GM23338 (cell line): ENCODE results near the gene FAM174C. TPM values are rescaled to one million over a fixed set of nuclear protein-coding genes. Genes with fewer than 3 reads are reported as not detected.

Experiments used
- ATAC-seq: fragments of 200-7000 bp; cut with Tn5 transposase; 3 replicates; pipeline ENCODE4 v1.9.1; 2020
- DNase-seq: peaks from one replicate; pipeline ENCODE4 v3.0.0-alpha.2; 2015; ENCODE audit warnings: low spot score
- H2AFZ ChIP-seq: fragments of 200-600 bp; sonication (generic); 2 replicates; pipeline ENCODE4 v1.8.0; 2016; ENCODE audit warnings: antibody characterized with exemption, mild to moderate bottlenecking, moderate library complexity
- H3F3A ChIP-seq: fragments of 200-600 bp; sonication (generic); replicated peaks from 2 replicates; pipeline ENCODE4 v1.8.0; 2017; ENCODE audit warnings: antibody characterized with exemption, mixed run types, low read depth
- H3K27ac ChIP-seq: fragments of 200-600 bp; sonication (generic); 2 replicates; pipeline ENCODE4 v1.6.1; 2016; ENCODE audit warnings: low read depth
- H3K27me3 ChIP-seq: fragments of 200-600 bp; sonication (generic); 2 replicates; pipeline ENCODE4 v1.8.0; 2016; ENCODE audit warnings: mild to moderate bottlenecking, mixed run types, moderate library complexity; ENCODE audit not compliant: insufficient read depth
- H3K36me3 ChIP-seq: fragments of 200-600 bp; sonication (generic); 2 replicates; pipeline ENCODE4 v1.8.0; 2016; ENCODE audit warnings: mild to moderate bottlenecking; ENCODE audit not compliant: insufficient read depth
- H3K4me1 ChIP-seq: fragments of 200-600 bp; sonication (generic); 2 replicates; pipeline ENCODE4 v1.8.0; 2016; ENCODE audit warnings: mild to moderate bottlenecking, moderate library complexity; ENCODE audit not compliant: insufficient read depth
- H3K4me2 ChIP-seq: fragments of 200-600 bp; sonication (generic); 2 replicates; pipeline ENCODE4 v1.7.1; 2017; ENCODE audit warnings: mixed run types
- H3K4me3 ChIP-seq: fragments of 200-600 bp; sonication (generic); 2 replicates; pipeline ENCODE4 v1.6.1; 2016; ENCODE audit warnings: mixed run types
- H3K79me2 ChIP-seq: fragments of 200-600 bp; sonication (generic); replicated peaks from 2 replicates; pipeline ENCODE4 v1.8.0; 2017; ENCODE audit warnings: mild to moderate bottlenecking; ENCODE audit not compliant: insufficient read depth
- H3K9me2 ChIP-seq: fragments of 200-600 bp; sonication (generic); 2 replicates; pipeline ENCODE4 v1.8.0; 2017; ENCODE audit not compliant: insufficient read depth
- H4K20me1 ChIP-seq: fragments of 200-600 bp; sonication (generic); replicated peaks from 2 replicates; pipeline ENCODE4 v1.8.0; 2017; ENCODE audit warnings: mild to moderate bottlenecking; ENCODE audit not compliant: insufficient read depth
- H3K27ac Mint-ChIP-seq: 2 replicates; pipeline ENCODE4 v1.8.0; 2020; ENCODE audit warnings: inconsistent platforms, mild to moderate bottlenecking, moderate library complexity, mixed read lengths
- H3K27me3 Mint-ChIP-seq: 3 replicates; pipeline ENCODE4 v1.8.0; 2022; ENCODE audit warnings: low read depth, mild to moderate bottlenecking, moderate library complexity, mixed read lengths, inconsistent platforms; ENCODE audit not compliant: insufficient read depth, poor library complexity
- H3K36me3 Mint-ChIP-seq: 3 replicates; pipeline ENCODE4 v1.8.0; 2021; ENCODE audit warnings: low read depth, mild to moderate bottlenecking, inconsistent platforms, moderate library complexity, mixed read lengths
- H3K4me1 Mint-ChIP-seq: 3 replicates; pipeline ENCODE4 v1.8.0; 2020; ENCODE audit warnings: mild to moderate bottlenecking, inconsistent platforms, mixed read lengths
- H3K4me3 Mint-ChIP-seq: 3 replicates; pipeline ENCODE4 v1.8.0; 2021; ENCODE audit warnings: moderate library complexity, mild to moderate bottlenecking, inconsistent platforms, mixed read lengths
- H3K9me3 Mint-ChIP-seq: 3 replicates; pipeline ENCODE4 v1.8.0; 2020; ENCODE audit warnings: moderate library complexity, mild to moderate bottlenecking, inconsistent platforms, mixed read lengths
- CREB1 ChIP-seq: fragments of 250-450 bp; sonication (Bioruptor Pico); IDR thresholded peaks from 2 replicates; pipeline ENCODE4 v1.5.0; 2020; ENCODE audit warnings: low read depth, mild to moderate bottlenecking, moderate library complexity
- EZH2 ChIP-seq: fragments of 200-600 bp; sonication (generic); IDR thresholded peaks from one replicate; pipeline ENCODE4 v1.8.0; 2017; ENCODE audit warnings: antibody characterized with exemption, mild to moderate bottlenecking, low read depth; ENCODE audit not compliant: unreplicated experiment
- EZH2phosphoT487 ChIP-seq: fragments of 200-600 bp; sonication (generic); IDR thresholded peaks from one replicate; pipeline ENCODE4 v1.8.1; 2018; ENCODE audit warnings: antibody characterized with exemption; ENCODE audit not compliant: unreplicated experiment
- JUNB ChIP-seq: IDR thresholded peaks from one replicate; pipeline ENCODE4 v1.6.1; 2016; ENCODE audit warnings: antibody characterized with exemption; ENCODE audit not compliant: unreplicated experiment
- POLR2AphosphoS5 ChIP-seq: IDR thresholded peaks from 2 replicates; pipeline ENCODE4 v1.6.1; 2016; ENCODE audit warnings: antibody characterized with exemption, low read depth
- REST ChIP-seq: IDR thresholded peaks from one replicate; pipeline ENCODE4 v1.6.1; 2018; ENCODE audit warnings: antibody characterized with exemption; ENCODE audit not compliant: unreplicated experiment
- ZNF114 ChIP-seq: fragments of 250-450 bp; sonication (Bioruptor Pico); IDR thresholded peaks from 2 replicates; pipeline ENCODE4 v1.5.0; 2020; ENCODE audit warnings: mild to moderate bottlenecking, moderate library complexity
- ZNF331 ChIP-seq: fragments of 250-450 bp; sonication (Bioruptor Pico); IDR thresholded peaks from 2 replicates; pipeline ENCODE4 v1.5.0; 2020; ENCODE audit warnings: low read depth, mild to moderate bottlenecking, moderate library complexity
- polyA plus RNA-seq: library from polyadenylated mRNA; unstranded; fragments of >200 nt; fragmentation: Nextera tagmentation; extraction: Ambion mirVana; gene quantifications from 2 replicates; pipeline ENCODE4 v1.2.1, GENCODE V29; 2016
- total RNA-seq: library from RNA; depleted of rRNA; stranded (reverse); fragments of >200 nt; shearing (Covaris generic); gene quantifications from 2 replicates; pipeline ENCODE4 v1.2.3, GENCODE V29; 2014
- TF ChIP-seq, protein P1 (sequence below): IDR thresholded peaks from 2 replicates; pipeline ENCODE4 v1.6.1; 2016; ENCODE audit warnings: antibody characterized with exemption

FAM174C gene
- total and polyA plus RNA-seq, 2 experiments from 2014 or later, result 60.4 to 68.0 TPM

- H3K9me3 Mint-ChIP-seq, result no peaks in the 10 kb centered on the region
- Histone ChIP-seq H3K36me3 (no peaks in the 10 kb centered on the region), H3K4me2 (no peak overlapping the region), H3K27me3 (no peaks in the 10 kb centered on the region), H3K4me1 (no peaks in the 10 kb centered on the region), H3K9me2 (no peaks in the 10 kb centered on the region), H2AFZ (no peak overlapping the region), H3K79me2 (no peaks in the 10 kb centered on the region), H4K20me1 (peaks cover 4% of the 10 kb centered on the region), H3K27ac (no peak overlapping the region), H3F3A (0 out of 2 replicates have a peak, but pooled peaks cover 21% of the 10 kb centered on the region), H3K4me3 (no peak overlapping the region)
- ATAC-seq (no peak), DNase-seq (no peak)
- TF ChIP-seq, protein P1, sequence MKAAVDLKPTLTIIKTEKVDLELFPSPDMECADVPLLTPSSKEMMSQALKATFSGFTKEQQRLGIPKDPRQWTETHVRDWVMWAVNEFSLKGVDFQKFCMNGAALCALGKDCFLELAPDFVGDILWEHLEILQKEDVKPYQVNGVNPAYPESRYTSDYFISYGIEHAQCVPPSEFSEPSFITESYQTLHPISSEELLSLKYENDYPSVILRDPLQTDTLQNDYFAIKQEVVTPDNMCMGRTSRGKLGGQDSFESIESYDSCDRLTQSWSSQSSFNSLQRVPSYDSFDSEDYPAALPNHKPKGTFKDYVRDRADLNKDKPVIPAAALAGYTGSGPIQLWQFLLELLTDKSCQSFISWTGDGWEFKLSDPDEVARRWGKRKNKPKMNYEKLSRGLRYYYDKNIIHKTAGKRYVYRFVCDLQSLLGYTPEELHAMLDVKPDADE, result no peak
- TF ChIP-seq ZNF331 (CRISPR knock-in tag) (no peak), EZH2 (no peak), ZNF114 (CRISPR knock-in tag) (no peak), POLR2AphosphoS5 (no peak), JUNB (no peak), CREB1 (CRISPR knock-in tag) (no peak), REST (no peak), EZH2phosphoT487 (no peak)
- H3K36me3 Mint-ChIP-seq, result peaks cover 8% of the 10 kb centered on the region
- no peak overlapping the region for H3K27ac Mint-ChIP-seq
- no peak overlapping the region for H3K4me3 Mint-ChIP-seq
- H3K27me3 Mint-ChIP-seq, result peaks cover 5% of the 10 kb centered on the region
- no peaks in the 10 kb centered on the region for H3K4me1 Mint-ChIP-seq
Observed at GRCh38 chr19:1229056-1229923, 46.0 kb upstream of the FAM174C start.
